Upper lobe of right lung (tissue), 1 donor: ENCODE measurements around the gene DGKI. TPM values are rescaled to one million over a fixed set of nuclear protein-coding genes. Genes with fewer than 3 reads are reported as not detected.

Experiments
- ATAC-seq: fragments of 200-7000 bp; cut with Tn5 transposase; one replicate; pipeline ENCODE4 v1.9.1; 2020; ENCODE audit warnings: mild to moderate bottlenecking, moderate library complexity
- DNase-seq: peaks from one replicate; pipeline ENCODE4 v3.0.0-alpha.2; 2020
- H3K27ac ChIP-seq: fragments of 200-600 bp; one replicate; pipeline ENCODE4 v1.8.0; 2022
- H3K27me3 ChIP-seq: fragments of 200-600 bp; one replicate; pipeline ENCODE4 v1.8.0; 2022; ENCODE audit warnings: mild to moderate bottlenecking
- H3K36me3 ChIP-seq: fragments of 200-600 bp; one replicate; pipeline ENCODE4 v1.8.0; 2022
- H3K4me1 ChIP-seq: fragments of 200-600 bp; one replicate; pipeline ENCODE4 v1.8.0; 2022
- H3K4me3 ChIP-seq: fragments of 200-600 bp; one replicate; pipeline ENCODE4 v1.8.0; 2022; ENCODE audit warnings: mild to moderate bottlenecking
- H3K9me3 ChIP-seq: fragments of 200-600 bp; one replicate; pipeline ENCODE4 v1.8.0; 2022
- intact Hi-C: fragments of 100-400 bp; cut with DNase I; formaldehyde crosslinking; loops from one replicate; pipeline ENCODE4 v1.11.0; 2022
- total RNA-seq: library from RNA; stranded (reverse); fragmentation: NEBNext Ultra II Directional; extraction: Animal tissue kit (Norgen Biotek cat#: 25700); gene quantifications from one replicate; pipeline ENCODE4 v1.2.1, GENCODE V29; 2021
- TF ChIP-seq, protein P1 (sequence below): fragments of 200-600 bp; IDR thresholded peaks from one replicate; pipeline ENCODE4 v1.8.0; 2022; ENCODE audit warnings: antibody characterized with exemption
- donor health status: DM: no; HTN: yes; CAD: no; lungs with severe emphysema.

Gene DGKI
- total RNA-seq, 1 donor from 2014 or later, result 0.67 TPM

DNA sequence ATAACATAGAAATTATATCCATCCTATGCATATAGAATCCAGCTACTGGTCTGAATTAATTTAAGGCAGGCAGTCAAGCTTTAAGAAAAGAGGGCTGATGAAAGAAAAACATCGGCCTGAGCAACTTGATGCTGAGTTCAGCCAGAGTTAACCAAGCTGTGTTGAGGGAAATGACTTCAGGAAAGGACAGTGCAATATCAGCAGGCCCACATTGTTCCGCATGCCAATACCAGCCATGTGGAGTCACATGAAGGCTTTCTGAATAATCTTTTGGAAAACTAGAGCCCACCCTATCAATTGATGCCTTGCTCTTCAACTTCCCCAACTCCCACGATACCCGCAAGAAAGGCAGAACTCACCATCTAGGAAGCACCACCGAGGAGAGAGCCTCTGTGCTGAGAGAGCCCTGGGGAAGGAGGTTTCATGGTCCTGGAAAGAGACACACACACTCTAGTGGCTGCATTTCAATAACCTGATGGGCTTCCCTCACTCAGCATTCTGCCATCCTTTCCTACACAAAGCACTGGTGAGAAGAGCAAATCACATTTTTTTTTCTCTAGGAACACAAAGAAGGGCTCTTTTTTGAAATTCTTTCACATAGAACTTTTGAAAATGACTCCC, 377.5 kb downstream of the DGKI start:
- H3K27ac ChIP-seq, result no peak overlapping the region
- H3K4me1 ChIP-seq, result no peaks in the 10 kb centered on the region
- H3K9me3 ChIP-seq, result no peaks in the 10 kb centered on the region
- TF ChIP-seq, protein P1, sequence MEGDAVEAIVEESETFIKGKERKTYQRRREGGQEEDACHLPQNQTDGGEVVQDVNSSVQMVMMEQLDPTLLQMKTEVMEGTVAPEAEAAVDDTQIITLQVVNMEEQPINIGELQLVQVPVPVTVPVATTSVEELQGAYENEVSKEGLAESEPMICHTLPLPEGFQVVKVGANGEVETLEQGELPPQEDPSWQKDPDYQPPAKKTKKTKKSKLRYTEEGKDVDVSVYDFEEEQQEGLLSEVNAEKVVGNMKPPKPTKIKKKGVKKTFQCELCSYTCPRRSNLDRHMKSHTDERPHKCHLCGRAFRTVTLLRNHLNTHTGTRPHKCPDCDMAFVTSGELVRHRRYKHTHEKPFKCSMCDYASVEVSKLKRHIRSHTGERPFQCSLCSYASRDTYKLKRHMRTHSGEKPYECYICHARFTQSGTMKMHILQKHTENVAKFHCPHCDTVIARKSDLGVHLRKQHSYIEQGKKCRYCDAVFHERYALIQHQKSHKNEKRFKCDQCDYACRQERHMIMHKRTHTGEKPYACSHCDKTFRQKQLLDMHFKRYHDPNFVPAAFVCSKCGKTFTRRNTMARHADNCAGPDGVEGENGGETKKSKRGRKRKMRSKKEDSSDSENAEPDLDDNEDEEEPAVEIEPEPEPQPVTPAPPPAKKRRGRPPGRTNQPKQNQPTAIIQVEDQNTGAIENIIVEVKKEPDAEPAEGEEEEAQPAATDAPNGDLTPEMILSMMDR, result no peak
- no peak for ATAC-seq
- intact Hi-C loops, result no loop called here
- H3K36me3 ChIP-seq, result no peaks in the 10 kb centered on the region
- no peaks in the 10 kb centered on the region for H3K27me3 ChIP-seq
- no peak overlapping the region for H3K4me3 ChIP-seq
- DNase-seq, result no peak

DNA sequence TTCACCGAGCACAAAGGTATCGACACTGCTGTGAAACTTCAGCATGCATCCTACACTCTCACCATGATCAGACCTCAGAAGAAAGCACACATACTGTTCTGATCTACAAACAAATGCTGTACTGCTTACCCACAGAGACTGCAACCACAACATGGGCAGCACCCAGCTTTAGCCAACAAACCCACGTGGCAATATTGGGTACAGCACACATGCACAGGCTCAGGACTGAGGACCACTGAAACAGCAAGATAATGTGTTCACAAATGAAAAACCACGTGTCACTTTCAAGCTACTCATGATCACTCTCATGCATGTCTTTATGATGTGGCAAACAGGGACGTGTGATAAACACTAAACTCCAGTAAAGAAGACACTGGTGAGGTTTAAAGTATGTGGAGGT, 383.9 kb downstream of the DGKI start:
- H3K27ac ChIP-seq, result no peak overlapping the region
- no peak for DNase-seq
- ATAC-seq, result no peak
- no peaks in the 10 kb centered on the region for H3K9me3 ChIP-seq
- H3K36me3 ChIP-seq, result no peaks in the 10 kb centered on the region
- no peaks in the 10 kb centered on the region for H3K27me3 ChIP-seq
- TF ChIP-seq, protein P1, result no peak
- H3K4me1 ChIP-seq, result no peaks in the 10 kb centered on the region
- no peak overlapping the region for H3K4me3 ChIP-seq
- intact Hi-C loops, result no loop called here

DNA sequence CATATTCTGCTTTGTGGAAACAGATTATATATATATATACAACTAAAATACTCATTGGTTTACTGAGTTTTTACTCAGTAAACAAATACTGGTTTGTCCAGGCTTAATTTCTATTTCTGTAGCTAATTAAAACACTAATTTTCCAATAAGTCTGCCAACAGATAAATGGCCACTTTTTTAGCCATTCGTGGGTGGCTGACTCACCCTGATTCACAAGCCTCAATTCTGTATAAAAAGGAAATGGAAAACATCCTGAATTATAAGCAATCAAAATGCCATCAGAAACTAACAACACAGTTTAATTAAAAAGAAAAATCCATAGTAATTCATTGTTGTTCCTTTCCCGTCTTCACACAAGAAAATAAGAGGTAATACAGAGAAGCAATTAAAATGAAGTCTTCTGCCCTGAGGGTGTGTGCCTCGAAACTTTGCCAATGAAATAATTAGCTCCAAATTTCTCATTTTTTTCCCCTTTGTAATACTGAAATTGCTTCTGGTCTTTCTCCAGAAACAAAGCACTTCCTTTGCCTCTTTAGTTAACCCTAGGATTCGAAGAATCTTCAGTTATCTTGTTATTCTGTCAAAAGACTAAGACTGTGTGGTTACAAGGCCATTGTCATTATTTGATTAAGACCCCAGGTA, 384.6 kb downstream of the DGKI start:
- Histone ChIP-seq H3K27me3 (no peaks in the 10 kb centered on the region), H3K9me3 (no peaks in the 10 kb centered on the region), H3K4me3 (no peak overlapping the region), H3K36me3 (no peaks in the 10 kb centered on the region), H3K4me1 (no peaks in the 10 kb centered on the region), H3K27ac (no peak overlapping the region)
- DNase-seq (no peak), ATAC-seq (no peak)
- intact Hi-C loops, result no loop called here
- TF ChIP-seq, protein P1, result no peak

DNA sequence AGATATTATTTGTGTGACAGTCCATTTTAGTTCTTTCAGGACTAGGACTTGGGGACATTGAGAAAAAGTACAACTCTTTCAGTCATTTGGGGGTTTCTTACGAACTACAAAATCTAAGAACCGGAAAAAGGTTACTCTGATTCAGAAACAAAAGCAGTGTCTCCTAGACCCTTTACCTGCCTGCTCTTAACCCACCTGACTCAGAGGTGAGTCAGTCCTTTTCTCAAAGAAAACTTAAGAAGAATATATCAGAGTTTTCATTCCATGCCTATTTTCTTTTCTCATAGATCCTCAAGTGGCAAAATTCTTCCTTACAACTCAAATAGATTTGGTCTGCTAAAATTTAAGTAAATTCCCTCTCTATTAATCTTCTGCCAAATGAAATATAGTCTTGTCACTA, 388.4 kb downstream of the DGKI start:
- intact Hi-C loops, result no loop called here
- H3K27ac ChIP-seq, result no peak overlapping the region
- H3K4me1 ChIP-seq, result no peaks in the 10 kb centered on the region
- ATAC-seq (no peak), DNase-seq (no peak)
- no peaks in the 10 kb centered on the region for H3K9me3 ChIP-seq
- H3K36me3 ChIP-seq, result no peaks in the 10 kb centered on the region
- TF ChIP-seq, protein P1, result no peak
- H3K4me3 ChIP-seq, result no peak overlapping the region
- H3K27me3 ChIP-seq, result no peaks in the 10 kb centered on the region

DNA sequence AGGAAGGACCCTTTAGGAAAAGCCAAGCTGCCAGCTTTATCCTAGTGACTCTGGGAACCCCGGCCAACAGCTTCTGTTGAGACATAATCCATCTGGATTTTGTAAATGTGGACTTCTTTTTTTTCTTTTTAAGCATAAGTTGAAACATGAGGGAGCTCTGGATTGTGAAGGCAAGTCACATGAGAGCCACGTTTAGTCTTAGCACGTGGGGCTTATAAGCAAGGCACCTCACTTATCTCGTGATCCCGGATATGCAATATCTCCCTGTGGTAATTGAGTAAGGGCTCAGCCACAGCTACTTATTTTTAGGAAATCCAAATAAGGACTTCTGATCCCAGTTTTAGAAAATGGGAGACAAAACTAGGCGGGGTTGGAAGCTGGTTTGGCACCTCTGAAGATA, 392.0 kb downstream of the DGKI start:
- no peaks in the 10 kb centered on the region for H3K9me3 ChIP-seq
- DNase-seq, result no peak
- TF ChIP-seq, protein P1, result no peak
- intact Hi-C loops, result no loop called here
- no peak overlapping the region for H3K4me3 ChIP-seq
- H3K27me3 ChIP-seq, result no peaks in the 10 kb centered on the region
- H3K27ac ChIP-seq, result no peak overlapping the region
- H3K4me1 ChIP-seq, result no peaks in the 10 kb centered on the region
- H3K36me3 ChIP-seq, result no peaks in the 10 kb centered on the region
- ATAC-seq, result peak; percentile 60
